HG02884 (cell line): ENCODE results near the gene VPS4A.

Experiments used
- ATAC-seq: cut with Tn5 transposase; IDR thresholded peaks from one replicate; pipeline ENCODE4 v1.9.1; 2021; ENCODE audit warnings: mild to moderate bottlenecking, moderate library complexity; ENCODE audit not compliant: unreplicated experiment

VPS4A gene

GRCh38 chr16:69306031-69306430 lies 5.1 kb upstream of the VPS4A start:
- no peak for ATAC-seq

GRCh38 chr16:69307091-69307490 lies 4.1 kb upstream of the VPS4A start:
- ATAC-seq: no peak

- no peak for ATAC-seq
These were observed 3.3 kb upstream of the VPS4A start for GRCh38 chr16:69307856-69308255.

- ATAC-seq: no peak
These were observed 1.8 kb upstream of the VPS4A start for GRCh38 chr16:69309316-69309715.

- peak; percentile 40 for ATAC-seq
These were observed 610 bp downstream of the VPS4A start for GRCh38 chr16:69311533-69312387.

- no peak for ATAC-seq
These were observed 2.3 kb downstream of the VPS4A start for GRCh38 chr16:69313469-69313868.

GRCh38 chr16:69314534-69314933 lies 3.4 kb downstream of the VPS4A start:
- ATAC-seq: no peak

- ATAC-seq: no peak
These were observed 4.5 kb downstream of the VPS4A start for GRCh38 chr16:69315486-69316311.

GRCh38 chr16:69316595-69317034 lies 5.5 kb downstream of the VPS4A start:
- ATAC-seq: no peak

- ATAC-seq: no peak
These were observed 7.2 kb downstream of the VPS4A start for GRCh38 chr16:69318177-69318910.

- no peak for ATAC-seq
These were observed 7.8 kb downstream of the VPS4A start for GRCh38 chr16:69318911-69319289.

GRCh38 chr16:69319381-69319780 lies 8.2 kb downstream of the VPS4A start:
- ATAC-seq: no peak

GRCh38 chr16:69319826-69320739 lies 8.9 kb downstream of the VPS4A start:
- ATAC-seq: no peak

GRCh38 chr16:69320740-69321073 lies 9.6 kb downstream of the VPS4A start:
- ATAC-seq: no peak

GRCh38 chr16:69321080-69321479 lies 9.9 kb downstream of the VPS4A start:
- no peak for ATAC-seq

- no peak for ATAC-seq
These were observed 11.2 kb downstream of the VPS4A start for GRCh38 chr16:69322343-69322742.

- no peak for ATAC-seq
These were observed 12.3 kb downstream of the VPS4A start for GRCh38 chr16:69323415-69323814.

GRCh38 chr16:69324013-69324531 lies 12.9 kb downstream of the VPS4A start:
- no peak for ATAC-seq

GRCh38 chr16:69324585-69325253 lies 13.6 kb downstream of the VPS4A start:
- no peak for ATAC-seq

- no peak for ATAC-seq
These were observed 14.6 kb downstream of the VPS4A start for GRCh38 chr16:69325784-69326171.
